ENCODE results near the gene TSPO. TPM values are rescaled to one million over a fixed set of nuclear protein-coding genes. Genes with fewer than 3 reads are reported as not detected.
"Not testable (repeated sequence)": the region's sequence is repeated elsewhere in the genome, so short reads cannot be mapped to it uniquely, and the experiment has no call there.

Gene TSPO
- total and polyA plus RNA-seq, 2 of the 13 experiments (the other 11 are each of a cell fraction or from before 2014, with no cell fraction given) = 0.46 to 1.4 TPM

- TF ChIP-seq ZNF687 (CRISPR knock-in tag; IDR thresholded peaks at IDR 0.05) (peak; percentile 13; the same call in 1 of the 2 replicates), ZNF121 (CRISPR knock-in tag; IDR thresholded peaks at IDR 0.05) (0 out of 2 replicates have a peak, but pooled peaks have one; percentile 25), ZNF710 (CRISPR knock-in tag; IDR thresholded peaks at IDR 0.05; ENCODE audit: borderline replicate concordance) (peak; percentile 14; the same call in 1 of the 2 replicates), CREM (IDR thresholded peaks at IDR 0.05) (peak; percentile 56; the same call in 1 of the 2 replicates), RFX5 (IDR thresholded peaks at IDR 0.05; ENCODE audit: low read depth, low read length) (peak; percentile 46; the same call in 1 of the 2 replicates), RAD51 (IDR thresholded peaks at IDR 0.05; ENCODE audit: borderline replicate concordance) (peak; percentile 82), SOX5 (CRISPR knock-in tag; IDR thresholded peaks at IDR 0.05; ENCODE audit: borderline replicate concordance) (peak; percentile 86; the same call in 1 of the 2 replicates), KDM2A (CRISPR knock-in tag; IDR thresholded peaks at IDR 0.05; ENCODE audit: borderline replicate concordance, low read depth) (0 out of 2 replicates have a peak, but pooled peaks have one; percentile 32), ZBTB7B (CRISPR knock-in tag; IDR thresholded peaks at IDR 0.05) (0 out of 2 replicates have a peak, but pooled peaks have one; percentile 21)
- TF ChIP-seq CREM (CRISPR knock-in tag; IDR thresholded peaks at IDR 0.05) = not testable (repeated sequence)
- TF ChIP-seq, protein P1, sequence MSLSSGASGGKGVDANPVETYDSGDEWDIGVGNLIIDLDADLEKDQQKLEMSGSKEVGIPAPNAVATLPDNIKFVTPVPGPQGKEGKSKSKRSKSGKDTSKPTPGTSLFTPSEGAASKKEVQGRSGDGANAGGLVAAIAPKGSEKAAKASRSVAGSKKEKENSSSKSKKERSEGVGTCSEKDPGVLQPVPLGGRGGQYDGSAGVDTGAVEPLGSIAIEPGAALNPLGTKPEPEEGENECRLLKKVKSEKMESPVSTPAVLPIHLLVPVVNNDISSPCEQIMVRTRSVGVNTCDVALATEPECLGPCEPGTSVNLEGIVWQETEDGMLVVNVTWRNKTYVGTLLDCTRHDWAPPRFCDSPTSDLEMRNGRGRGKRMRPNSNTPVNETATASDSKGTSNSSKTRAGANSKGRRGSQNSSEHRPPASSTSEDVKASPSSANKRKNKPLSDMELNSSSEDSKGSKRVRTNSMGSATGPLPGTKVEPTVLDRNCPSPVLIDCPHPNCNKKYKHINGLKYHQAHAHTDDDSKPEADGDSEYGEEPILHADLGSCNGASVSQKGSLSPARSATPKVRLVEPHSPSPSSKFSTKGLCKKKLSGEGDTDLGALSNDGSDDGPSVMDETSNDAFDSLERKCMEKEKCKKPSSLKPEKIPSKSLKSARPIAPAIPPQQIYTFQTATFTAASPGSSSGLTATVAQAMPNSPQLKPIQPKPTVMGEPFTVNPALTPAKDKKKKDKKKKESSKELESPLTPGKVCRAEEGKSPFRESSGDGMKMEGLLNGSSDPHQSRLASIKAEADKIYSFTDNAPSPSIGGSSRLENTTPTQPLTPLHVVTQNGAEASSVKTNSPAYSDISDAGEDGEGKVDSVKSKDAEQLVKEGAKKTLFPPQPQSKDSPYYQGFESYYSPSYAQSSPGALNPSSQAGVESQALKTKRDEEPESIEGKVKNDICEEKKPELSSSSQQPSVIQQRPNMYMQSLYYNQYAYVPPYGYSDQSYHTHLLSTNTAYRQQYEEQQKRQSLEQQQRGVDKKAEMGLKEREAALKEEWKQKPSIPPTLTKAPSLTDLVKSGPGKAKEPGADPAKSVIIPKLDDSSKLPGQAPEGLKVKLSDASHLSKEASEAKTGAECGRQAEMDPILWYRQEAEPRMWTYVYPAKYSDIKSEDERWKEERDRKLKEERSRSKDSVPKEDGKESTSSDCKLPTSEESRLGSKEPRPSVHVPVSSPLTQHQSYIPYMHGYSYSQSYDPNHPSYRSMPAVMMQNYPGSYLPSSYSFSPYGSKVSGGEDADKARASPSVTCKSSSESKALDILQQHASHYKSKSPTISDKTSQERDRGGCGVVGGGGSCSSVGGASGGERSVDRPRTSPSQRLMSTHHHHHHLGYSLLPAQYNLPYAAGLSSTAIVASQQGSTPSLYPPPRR (CRISPR knock-in tag; IDR thresholded peaks at IDR 0.05; ENCODE audit: borderline replicate concordance) = peak; percentile 33; the same call in 1 of the 2 replicates
- TF ChIP-seq, protein P2, sequence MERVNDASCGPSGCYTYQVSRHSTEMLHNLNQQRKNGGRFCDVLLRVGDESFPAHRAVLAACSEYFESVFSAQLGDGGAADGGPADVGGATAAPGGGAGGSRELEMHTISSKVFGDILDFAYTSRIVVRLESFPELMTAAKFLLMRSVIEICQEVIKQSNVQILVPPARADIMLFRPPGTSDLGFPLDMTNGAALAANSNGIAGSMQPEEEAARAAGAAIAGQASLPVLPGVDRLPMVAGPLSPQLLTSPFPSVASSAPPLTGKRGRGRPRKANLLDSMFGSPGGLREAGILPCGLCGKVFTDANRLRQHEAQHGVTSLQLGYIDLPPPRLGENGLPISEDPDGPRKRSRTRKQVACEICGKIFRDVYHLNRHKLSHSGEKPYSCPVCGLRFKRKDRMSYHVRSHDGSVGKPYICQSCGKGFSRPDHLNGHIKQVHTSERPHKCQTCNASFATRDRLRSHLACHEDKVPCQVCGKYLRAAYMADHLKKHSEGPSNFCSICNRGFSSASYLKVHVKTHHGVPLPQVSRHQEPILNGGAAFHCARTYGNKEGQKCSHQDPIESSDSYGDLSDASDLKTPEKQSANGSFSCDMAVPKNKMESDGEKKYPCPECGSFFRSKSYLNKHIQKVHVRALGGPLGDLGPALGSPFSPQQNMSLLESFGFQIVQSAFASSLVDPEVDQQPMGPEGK (CRISPR knock-in tag; IDR thresholded peaks at IDR 0.05) = peak; percentile 65
These were observed 47.2 kb upstream of the TSPO start (continued) for GRCh38 chr22:43104056-43104625.

Data from HepG2 (cell line).